IMR-90 (cell line): ENCODE results near the gene HS6ST3. TPM values are rescaled to one million over a fixed set of nuclear protein-coding genes. Genes with fewer than 3 reads are reported as not detected.

Experiments used
- ATAC-seq: fragments of 200-7000 bp; cut with Tn5 transposase; 2 replicates; pipeline ENCODE4 v1.9.1; 2020; ENCODE audit warnings: low read depth, mild to moderate bottlenecking, moderate library complexity
- BruUV-seq: library from RNA; stranded (reverse); fragments of 400-500 nt; replicated peaks from 2 replicates; lab custom pipeline; 2021; lab: Mats Ljungman, UMichigan
- CTCF ChIA-PET: fragments of 300-600 bp; formaldehyde crosslinking; extraction: SDS; loops from one replicate; lab custom pipeline; 2021; ENCODE audit warnings: antibody characterized with exemption; lab: Yijun Ruan, JAX
- POLR2A ChIA-PET: fragments of 300-600 bp; sonication (Branson Sonifier 250); formaldehyde crosslinking; loops from one replicate; lab custom pipeline; 2022; ENCODE audit warnings: antibody characterized with exemption; ENCODE audit not compliant: unreplicated experiment; lab: Charles Lee
- DNase-seq: peaks from one replicate; pipeline ENCODE4 v3.0.0; 2013
- H2AFZ ChIP-seq: replicated peaks from 2 replicates; pipeline ENCODE3; 2013; ENCODE audit warnings: low read length, mild to moderate bottlenecking; ENCODE audit not compliant: poor library complexity
- H2AK5ac ChIP-seq: 2 replicates; pipeline ENCODE4 v1.6.1; 2013; ENCODE audit warnings: low read depth, low read length, inconsistent platforms
- H2AK9ac ChIP-seq: replicated peaks from 2 replicates; pipeline ENCODE3; 2013; ENCODE audit warnings: mild to moderate bottlenecking, low read depth, low read length, moderate library complexity; ENCODE audit not compliant: poor library complexity
- H2BK120ac ChIP-seq: 2 replicates; pipeline ENCODE4 v1.6.1; 2013; ENCODE audit warnings: low read depth, low read length, inconsistent platforms
- H2BK15ac ChIP-seq: 3 replicates; pipeline ENCODE4 v1.6.1; 2013; ENCODE audit warnings: low read depth, low read length, inconsistent platforms
- H2BK20ac ChIP-seq: 2 replicates; pipeline ENCODE4 v1.6.1; 2013; ENCODE audit warnings: low read depth, mild to moderate bottlenecking, inconsistent platforms, low read length, moderate library complexity
- H2BK5ac ChIP-seq: 2 replicates; pipeline ENCODE4 v1.6.1; 2013; ENCODE audit warnings: mild to moderate bottlenecking, low read depth, low read length, inconsistent platforms; ENCODE audit not compliant: poor library complexity, severe bottlenecking
- H3K14ac ChIP-seq: replicated peaks from 2 replicates; pipeline ENCODE4 v1.6.1; 2013; ENCODE audit warnings: low read depth, low read length, inconsistent platforms
- H3K18ac ChIP-seq: 2 replicates; pipeline ENCODE4 v1.6.1; 2013; ENCODE audit warnings: low read depth, low read length, control low read depth
- H3K23ac ChIP-seq: 2 replicates; pipeline ENCODE4 v1.6.1; 2013; ENCODE audit warnings: low read depth, low read length, inconsistent platforms
- H3K27ac ChIP-seq: 2 replicates; pipeline ENCODE4 v1.5.1; 2013; ENCODE audit warnings: mild to moderate bottlenecking, control low read depth, low read length; ENCODE audit not compliant: insufficient read depth
- H3K27me3 ChIP-seq: 2 replicates; pipeline ENCODE4 v1.6.1; 2013; ENCODE audit warnings: low read length; ENCODE audit not compliant: control insufficient read depth, insufficient read depth
- H3K36me3 ChIP-seq: 2 replicates; pipeline ENCODE4 v1.6.1; 2013; ENCODE audit warnings: low read length, mixed read lengths; ENCODE audit not compliant: control insufficient read depth, insufficient read depth
- H3K4ac ChIP-seq: 2 replicates; pipeline ENCODE4 v1.6.1; 2013; ENCODE audit warnings: low read depth, low read length, inconsistent platforms
- H3K4me1 ChIP-seq: 2 replicates; pipeline ENCODE4 v1.6.1; 2013; ENCODE audit warnings: low read length, mixed read lengths; ENCODE audit not compliant: control insufficient read depth, insufficient read depth
- H3K4me2 ChIP-seq: 2 replicates; pipeline ENCODE4 v1.6.1; 2013; ENCODE audit warnings: low read depth, mild to moderate bottlenecking, control low read depth, low read length, moderate library complexity
- H3K4me3 ChIP-seq: 2 replicates; pipeline ENCODE4 v1.5.1; 2013; ENCODE audit warnings: low read depth, mild to moderate bottlenecking, control low read depth, low read length, moderate library complexity; ENCODE audit not compliant: insufficient read depth
- H3K56ac ChIP-seq: 2 replicates; pipeline ENCODE4 v1.6.1; 2013; ENCODE audit warnings: low read length, inconsistent platforms; ENCODE audit not compliant: insufficient read depth; ENCODE audit errors: extremely low read depth
- H3K79me1 ChIP-seq, 2 experiments: 2 replicates each; pipeline ENCODE4 v1.6.1; 2013; ENCODE audit warnings: low read length in 2 of 2, inconsistent platforms in 1 of 2, low read depth in 1 of 2
- H3K9ac ChIP-seq: 2 replicates; pipeline ENCODE4 v1.6.1; 2013; ENCODE audit warnings: low read depth, low read length, control low read depth
- H3K9me1 ChIP-seq: 2 replicates; pipeline ENCODE4 v1.6.1; 2013; ENCODE audit warnings: low read length, inconsistent platforms; ENCODE audit not compliant: insufficient read depth
- H3K9me3 ChIP-seq: 2 replicates; pipeline ENCODE4 v1.6.1; 2013; ENCODE audit warnings: low read length; ENCODE audit not compliant: control insufficient read depth, insufficient read depth
- H4K20me1 ChIP-seq: 2 replicates; pipeline ENCODE4 v1.6.1; 2013; ENCODE audit warnings: low read length, inconsistent platforms; ENCODE audit not compliant: insufficient read depth
- H4K5ac ChIP-seq: 2 replicates; pipeline ENCODE4 v1.6.1; 2013; ENCODE audit warnings: mild to moderate bottlenecking, low read depth, low read length, control low read depth
- H4K8ac ChIP-seq, 2 experiments: 2 replicates each; pipeline ENCODE4 v1.6.1; 2013; ENCODE audit warnings: low read depth in 2 of 2, low read length in 2 of 2, control low read depth in 1 of 2, inconsistent platforms in 1 of 2
- H4K91ac ChIP-seq: 2 replicates; pipeline ENCODE4 v1.6.1; 2013; ENCODE audit warnings: low read depth, low read length, inconsistent platforms; ENCODE audit not compliant: insufficient read depth
- BHLHE40 ChIP-seq: fragments of 150-350 bp; IDR thresholded peaks from 2 replicates; pipeline ENCODE4 v1.6.1; 2016; ENCODE audit warnings: mild to moderate bottlenecking, low read depth, low read length
- CEBPB ChIP-seq: IDR thresholded peaks from 2 replicates; pipeline ENCODE4 v1.6.1; 2012; ENCODE audit warnings: low read depth, low read length, improper control_type of control experiment
- CTCF ChIP-seq: conservative IDR thresholded peaks from 2 replicates; pipeline ENCODE4 v1.5.1; 2012; ENCODE audit warnings: mild to moderate bottlenecking, low read depth, low read length, improper control_type of control experiment
- MAZ ChIP-seq: IDR thresholded peaks from 2 replicates; pipeline ENCODE4 v1.6.1; 2012; ENCODE audit warnings: low read depth, mild to moderate bottlenecking, low read length, improper control_type of control experiment, moderate library complexity, borderline replicate concordance
- NFE2L2 ChIP-seq: fragments of 150-350 bp; IDR thresholded peaks from 2 replicates; pipeline ENCODE4 v1.6.1; 2016; ENCODE audit warnings: low read depth, mild to moderate bottlenecking, low read length
- RAD21 ChIP-seq: IDR thresholded peaks from 2 replicates; pipeline ENCODE4 v1.6.1; 2012; ENCODE audit warnings: low read length, improper control_type of control experiment
- RFX5 ChIP-seq: IDR thresholded peaks from 2 replicates; pipeline ENCODE4 v1.8.0; 2012; ENCODE audit warnings: low read depth, mild to moderate bottlenecking, low read length, moderate library complexity
- WGBS, 2 experiments: methylation state at CpG; one replicate each; pipeline versions ENCODE4 v1.1.5 to v1.1.7; 2013; ENCODE audit warnings: missing lambda C conversion rate in 2 of 2; ENCODE audit not compliant: insufficient read length in 1 of 2; ENCODE audit errors: extremely low coverage in 2 of 2; 5-methylcytosine and 5-hydroxymethylcytosine counted together
- dilution Hi-C: fragments of 300-500 bp; cut with HindIII; formaldehyde crosslinking; loops from one replicate; pipeline ENCODE4 v1.14.3; 2018; ENCODE audit warnings: low sequenced_read_pairs; ENCODE audit not compliant: unreplicated experiment
- in situ Hi-C: fragments of 300-500 bp; cut with MboI; formaldehyde crosslinking; loops from 3 replicates; pipeline ENCODE4 v1.14.3; 2019; ENCODE audit warnings: low sequenced_read_pairs, inconsistent platforms, mixed read lengths
- intact Hi-C: fragments of 100-400 bp; cut with micrococcal nuclease; formaldehyde crosslinking; loops from 2 replicates; pipeline ENCODE4 v1.10.0; 2022
- polyA plus RNA-seq, 3 experiments: library from polyadenylated mRNA; depleted of rRNA; stranded (reverse); fragments of >200 nt; gene quantifications; 2 replicates each; pipeline ENCODE4 v1.2.3, GENCODE V29; 2012; ENCODE audit warnings: low replicate concordance in 1 of 3
- total RNA-seq: library from RNA; depleted of rRNA; stranded (reverse); fragments of >200 nt; gene quantifications from 2 replicates; pipeline ENCODE4 v1.2.3, GENCODE V29; 2012
- TF ChIP-seq, protein P1 (sequence below): fragments of 150-350 bp; IDR thresholded peaks from 2 replicates; pipeline ENCODE4 v1.6.1; 2016; ENCODE audit warnings: low read depth, mild to moderate bottlenecking, low read length, moderate library complexity, borderline replicate concordance

The HS6ST3 gene
- total and polyA plus RNA-seq, 2 of the 4 experiments (the other 2 are of a cell fraction): not detected

DNA sequence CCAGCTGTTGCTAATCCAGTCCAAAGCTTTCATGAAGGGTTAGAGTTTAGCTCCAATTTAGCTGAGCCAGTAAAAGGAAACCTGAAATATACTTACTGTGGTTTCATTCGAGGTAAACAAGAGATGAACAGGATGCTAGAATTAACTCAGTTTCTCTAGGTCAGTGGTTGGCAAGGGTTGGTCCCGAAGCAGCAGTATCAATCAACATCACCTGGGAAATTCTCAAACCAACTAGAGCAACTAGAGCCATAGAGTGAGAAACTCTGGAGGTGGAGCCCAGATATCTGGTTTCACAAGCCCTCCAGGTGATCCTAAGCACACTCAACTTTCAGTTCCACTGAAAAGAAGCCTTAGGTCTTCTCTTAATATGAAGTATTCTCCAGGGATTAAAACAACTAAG, 527.6 kb downstream of the HS6ST3 start:
- Histone ChIP-seq H2AK5ac (no peak overlapping the region), H2BK120ac (no peak overlapping the region), H3K27me3 (no peaks in the 10 kb centered on the region), H4K8ac (no peak overlapping the region), H2BK5ac (no peak overlapping the region), H3K4me1 (no peaks in the 10 kb centered on the region), H3K9me1 (no peaks in the 10 kb centered on the region), H3K56ac (no peak overlapping the region), H4K20me1 (no peaks in the 10 kb centered on the region), H4K5ac (no peak overlapping the region), H2AFZ (no peak overlapping the region), H3K18ac (no peak overlapping the region), H3K4me3 (no peak overlapping the region), H3K36me3 (no peaks in the 10 kb centered on the region), H2AK9ac (no peak overlapping the region), H3K9ac (no peak overlapping the region), H3K4me2 (no peak overlapping the region), H3K79me1 (no peaks in the 10 kb centered on the region), H2BK15ac (no peak overlapping the region), H3K9me3 (peaks cover 3% of the 10 kb centered on the region), H3K4ac (no peak overlapping the region), H3K23ac (no peak overlapping the region), H3K27ac (no peak overlapping the region), H2BK20ac (no peak overlapping the region), H3K14ac (no peak overlapping the region), H4K91ac (no peak overlapping the region)
- DNase-seq (no peak), ATAC-seq (no peak)
- in situ Hi-C loops (no loop called here), dilution Hi-C loops (no loop called here), intact Hi-C loops (no loop called here)
- TF ChIP-seq CEBPB: no peak
- no peak for TF ChIP-seq RAD21
- TF ChIP-seq MAZ: no peak
- no peak for TF ChIP-seq RFX5
- TF ChIP-seq, protein P1, sequence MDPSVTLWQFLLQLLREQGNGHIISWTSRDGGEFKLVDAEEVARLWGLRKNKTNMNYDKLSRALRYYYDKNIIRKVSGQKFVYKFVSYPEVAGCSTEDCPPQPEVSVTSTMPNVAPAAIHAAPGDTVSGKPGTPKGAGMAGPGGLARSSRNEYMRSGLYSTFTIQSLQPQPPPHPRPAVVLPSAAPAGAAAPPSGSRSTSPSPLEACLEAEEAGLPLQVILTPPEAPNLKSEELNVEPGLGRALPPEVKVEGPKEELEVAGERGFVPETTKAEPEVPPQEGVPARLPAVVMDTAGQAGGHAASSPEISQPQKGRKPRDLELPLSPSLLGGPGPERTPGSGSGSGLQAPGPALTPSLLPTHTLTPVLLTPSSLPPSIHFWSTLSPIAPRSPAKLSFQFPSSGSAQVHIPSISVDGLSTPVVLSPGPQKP: no peak
- TF ChIP-seq BHLHE40: no peak
- TF ChIP-seq NFE2L2: no peak
- TF ChIP-seq CTCF: no peak
- no CpG with 5 or more reads among the region's 2 CpGs for WGBS, 2 experiments
- ChIA-PET CTCF (no interaction called here), POLR2A (no interaction called here)
- BruUV-seq: no TSS peak
